IMR-90 (cell line): Measurements from ENCODE around the gene NPEPL1.

ENCODE experiments used
- BHLHE40 ChIP-seq: fragments of 150-350 bp; IDR thresholded peaks from 2 replicates; pipeline ENCODE4 v1.6.1; 2016; ENCODE audit warnings: mild to moderate bottlenecking, low read depth, low read length
- CEBPB ChIP-seq: IDR thresholded peaks from 2 replicates; pipeline ENCODE4 v1.6.1; 2012; ENCODE audit warnings: low read depth, low read length, improper control_type of control experiment
- CHD1 ChIP-seq: IDR thresholded peaks from 2 replicates; pipeline ENCODE4 v1.6.1; 2012; ENCODE audit warnings: low read depth, low read length, improper control_type of control experiment
- CTCF ChIP-seq: conservative IDR thresholded peaks from 2 replicates; pipeline ENCODE4 v1.5.1; 2012; ENCODE audit warnings: mild to moderate bottlenecking, low read depth, low read length, improper control_type of control experiment
- ELK1 ChIP-seq: fragments of 150-350 bp; IDR thresholded peaks from 2 replicates; pipeline ENCODE4 v1.6.1; 2016; ENCODE audit warnings: low read depth, mild to moderate bottlenecking, low read length, moderate library complexity, borderline replicate concordance
- FOS ChIP-seq: fragments of 150-350 bp; IDR thresholded peaks from 2 replicates; pipeline ENCODE4 v1.6.1; 2016; ENCODE audit warnings: low read depth, low read length
- MAFK ChIP-seq: IDR thresholded peaks from 2 replicates; pipeline ENCODE4 v1.6.1; 2012; ENCODE audit warnings: low read depth, low read length, improper control_type of control experiment
- MAZ ChIP-seq: IDR thresholded peaks from 2 replicates; pipeline ENCODE4 v1.6.1; 2012; ENCODE audit warnings: low read depth, mild to moderate bottlenecking, low read length, improper control_type of control experiment, moderate library complexity, borderline replicate concordance
- MXI1 ChIP-seq: IDR thresholded peaks from 2 replicates; pipeline ENCODE4 v1.6.1; 2012; ENCODE audit warnings: low read depth, mild to moderate bottlenecking, low read length, moderate library complexity, borderline replicate concordance
- POLR2A ChIP-seq: IDR thresholded peaks from 2 replicates; pipeline ENCODE4 v1.6.1; 2012; ENCODE audit warnings: mild to moderate bottlenecking, low read depth, low read length
- RAD21 ChIP-seq: IDR thresholded peaks from 2 replicates; pipeline ENCODE4 v1.6.1; 2012; ENCODE audit warnings: low read length, improper control_type of control experiment
- RCOR1 ChIP-seq: IDR thresholded peaks from 2 replicates; pipeline ENCODE4 v1.6.1; 2012; ENCODE audit warnings: mild to moderate bottlenecking, low read length, improper control_type of control experiment; ENCODE audit not compliant: insufficient replicate concordance
- SMC3 ChIP-seq: fragments of 150-350 bp; IDR thresholded peaks from 2 replicates; pipeline ENCODE4 v1.6.1; 2016; ENCODE audit warnings: low read depth, mild to moderate bottlenecking, antibody characterized with exemption, low read length, moderate library complexity
- USF2 ChIP-seq: fragments of 150-350 bp; IDR thresholded peaks from 2 replicates; pipeline ENCODE4 v1.6.1; 2017; ENCODE audit warnings: mild to moderate bottlenecking, antibody characterized with exemption, low read length, low read depth

- no peak for TF ChIP-seq CTCF
- TF ChIP-seq POLR2A: no peak
- TF ChIP-seq RAD21: no peak
- TF ChIP-seq USF2: no peak
- TF ChIP-seq MAZ: no peak
- no peak for TF ChIP-seq BHLHE40
- TF ChIP-seq CEBPB: no peak
- TF ChIP-seq SMC3: no peak
- no peak for TF ChIP-seq FOS
- TF ChIP-seq RCOR1: no peak
- TF ChIP-seq MAFK: no peak
- TF ChIP-seq MXI1: no peak
- TF ChIP-seq ELK1: no peak
- no peak for TF ChIP-seq CHD1
Measured at GRCh38 chr20:58688840-58689239, 3.8 kb upstream of the NPEPL1 start.
